WERI-Rb-1 (cell line): Measurements from ENCODE around the gene TENT4B.
A peak's percentile ranks its signal among the peaks of the same experiment; 100 is the strongest.

Source experiments
- DNase-seq: peaks from one replicate; pipeline ENCODE4 v3.0.0-alpha.2; 2020
- H3K27ac ChIP-seq: fragments of 250-450 bp; sonication (Bioruptor Pico); 2 replicates; pipeline ENCODE4 v1.5.1; 2020; ENCODE audit warnings: mild to moderate bottlenecking, moderate library complexity
- H3K27me3 ChIP-seq: fragments of 250-450 bp; sonication (Bioruptor Pico); 2 replicates; pipeline ENCODE4 v1.5.1; 2021; ENCODE audit warnings: mild to moderate bottlenecking, low read depth, moderate library complexity; ENCODE audit not compliant: insufficient read depth, severe bottlenecking
- H3K36me3 ChIP-seq: fragments of 250-450 bp; sonication (Bioruptor Pico); 2 replicates; pipeline ENCODE4 v1.5.1; 2020; ENCODE audit warnings: mild to moderate bottlenecking, moderate library complexity
- H3K4me3 ChIP-seq: 2 replicates; pipeline ENCODE4 v1.5.1; 2011; ENCODE audit warnings: low read depth, mild to moderate bottlenecking, control low read depth, low read length
- H3K9me3 ChIP-seq: fragments of 250-450 bp; sonication (Bioruptor Pico); 2 replicates; pipeline ENCODE4 v1.5.1; 2021; ENCODE audit warnings: mild to moderate bottlenecking, moderate library complexity; ENCODE audit not compliant: severe bottlenecking
- CTCF ChIP-seq: IDR thresholded peaks from 2 replicates; pipeline ENCODE4 v1.5.1; 2011; ENCODE audit warnings: low read depth, mild to moderate bottlenecking, control low read depth, inconsistent platforms, low read length

The TENT4B gene

GRCh38 chr16:50271148-50272041 lies 118.3 kb downstream of the TENT4B start:
- H3K4me3 ChIP-seq = no peak overlapping the region
- H3K36me3 ChIP-seq = no peaks in the 10 kb centered on the region
- no peaks in the 10 kb centered on the region for H3K9me3 ChIP-seq
- H3K27me3 ChIP-seq = no peaks in the 10 kb centered on the region
- no peak for TF ChIP-seq CTCF
- H3K27ac ChIP-seq = peak overlapping the region; percentile 41
- peak; percentile 43 for DNase-seq

DNA sequence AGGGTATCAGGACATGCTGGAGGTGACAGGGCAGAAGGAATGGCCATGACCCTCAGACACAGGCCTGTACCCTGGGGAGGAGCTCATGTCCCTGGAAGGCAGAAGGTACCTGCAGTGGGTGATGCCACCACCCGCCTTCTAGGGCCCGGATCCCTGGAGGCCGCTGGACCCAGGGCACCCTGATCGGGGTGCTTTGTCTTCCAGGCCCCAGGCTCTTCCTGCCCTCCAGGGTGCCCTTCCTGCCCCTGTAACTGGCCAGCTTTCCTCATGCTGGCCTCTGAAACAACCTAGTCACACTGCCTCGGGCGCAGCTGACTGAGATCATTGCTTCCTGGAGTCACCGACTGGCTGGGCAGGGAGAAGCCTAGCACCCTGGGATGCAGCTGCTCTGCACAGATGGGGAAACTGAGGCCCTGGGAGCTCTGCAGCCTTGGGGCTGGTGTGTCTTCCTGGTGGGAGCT lies 119.0 kb downstream of the TENT4B start:
- no peak for TF ChIP-seq CTCF
- H3K27me3 ChIP-seq = no peaks in the 10 kb centered on the region
- DNase-seq = no peak
- no peaks in the 10 kb centered on the region for H3K36me3 ChIP-seq
- H3K27ac ChIP-seq = no peak overlapping the region; the same call in 1 of the 2 replicates
- H3K4me3 ChIP-seq = no peak overlapping the region
- no peaks in the 10 kb centered on the region for H3K9me3 ChIP-seq

GRCh38 chr16:50272687-50273381 lies 119.7 kb downstream of the TENT4B start:
- Histone ChIP-seq H3K27ac (no peak overlapping the region), H3K27me3 (no peaks in the 10 kb centered on the region), H3K9me3 (no peaks in the 10 kb centered on the region), H3K36me3 (no peaks in the 10 kb centered on the region), H3K4me3 (no peak overlapping the region)
- DNase-seq = no peak
- TF ChIP-seq CTCF = no peak

DNA sequence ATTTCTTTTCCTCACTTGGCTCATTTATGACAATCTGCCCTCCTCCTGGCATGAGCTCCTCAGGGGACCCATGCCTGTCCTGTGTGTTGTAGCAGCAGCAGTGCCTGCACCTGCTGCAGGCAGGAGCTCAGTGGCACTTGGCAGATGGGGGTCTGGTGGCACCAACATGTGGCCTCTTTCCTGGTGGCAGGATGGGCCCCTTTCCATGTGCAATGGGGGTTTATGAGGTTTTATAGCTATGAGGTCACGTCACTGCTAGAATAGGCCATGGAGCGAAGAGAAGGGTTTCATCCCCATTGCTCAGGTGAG lies 120.2 kb downstream of the TENT4B start:
- TF ChIP-seq CTCF = no peak
- Histone ChIP-seq H3K4me3 (no peak overlapping the region), H3K27ac (no peak overlapping the region), H3K36me3 (no peaks in the 10 kb centered on the region), H3K9me3 (no peaks in the 10 kb centered on the region), H3K27me3 (no peaks in the 10 kb centered on the region)
- DNase-seq = no peak

GRCh38 chr16:50273888-50274325 lies 120.8 kb downstream of the TENT4B start:
- no peaks in the 10 kb centered on the region for H3K36me3 ChIP-seq
- no peak for DNase-seq
- no peaks in the 10 kb centered on the region for H3K9me3 ChIP-seq
- H3K4me3 ChIP-seq = no peak overlapping the region
- no peak overlapping the region for H3K27ac ChIP-seq
- no peaks in the 10 kb centered on the region for H3K27me3 ChIP-seq
- TF ChIP-seq CTCF = no peak
